DMS53 (cell line): Measurements from ENCODE around the gene LSM11.

Experiments used
- DNase-seq: peaks from one replicate; lab custom pipeline; 2025; lab: John Stamatoyannopoulos, UW

LSM11 gene

DNA sequence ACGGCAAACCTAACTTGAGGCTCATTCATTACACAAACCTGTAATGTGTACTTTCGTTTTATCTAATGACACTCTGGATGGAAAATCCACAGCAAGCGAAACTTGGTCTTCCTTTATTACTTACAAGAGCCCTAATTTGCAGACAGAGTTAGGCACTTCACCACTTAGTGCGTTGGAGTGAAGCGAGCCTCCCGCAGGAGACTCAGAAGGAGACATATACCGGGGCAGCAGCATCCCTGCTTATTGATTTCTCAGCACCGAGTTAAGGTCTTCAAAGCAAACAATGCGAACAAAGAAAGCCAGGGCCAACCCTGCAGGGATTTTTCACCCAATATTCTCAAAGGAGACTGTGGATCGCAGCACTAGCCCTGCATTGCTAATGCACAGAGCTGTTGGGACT is 28.6 kb downstream of the LSM11 start:
- no peak for DNase-seq

DNA sequence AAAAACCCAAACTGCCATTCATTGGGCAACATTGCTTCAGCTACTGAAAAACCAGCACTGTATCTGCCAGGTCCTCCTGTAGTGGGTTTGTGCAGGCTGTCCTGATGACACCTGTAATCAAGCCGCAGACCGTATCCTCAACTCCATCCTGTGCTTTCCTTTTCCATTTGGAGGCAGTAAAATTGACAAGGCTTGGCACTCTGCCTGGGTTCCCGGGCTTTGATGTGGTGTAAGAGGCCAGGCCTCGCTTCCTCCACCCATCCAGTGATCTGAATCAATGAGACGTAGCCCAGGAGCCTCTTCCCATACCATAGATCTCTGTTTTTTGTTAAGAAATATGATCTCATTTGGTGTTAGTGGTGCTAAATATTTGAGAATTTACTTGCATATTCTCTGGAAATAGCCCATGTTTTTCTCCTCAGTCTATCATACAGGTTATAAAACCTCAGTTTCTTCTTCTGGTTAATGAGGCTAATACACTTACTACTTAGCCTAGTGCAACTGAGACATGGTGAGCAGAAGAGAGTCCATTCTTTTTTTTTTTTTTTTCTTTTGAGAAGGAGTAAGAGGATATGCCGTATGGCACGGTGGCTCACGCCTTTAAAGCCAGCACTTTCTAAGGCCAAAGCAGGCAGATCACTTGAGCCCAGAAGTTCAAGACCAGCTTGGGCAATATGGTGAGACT is 34.8 kb downstream of the LSM11 start:
- DNase-seq = peak; percentile 89

GRCh38 chr5:157779221-157779620 is 35.7 kb downstream of the LSM11 start:
- DNase-seq = no peak

- no peak for DNase-seq
Measured at GRCh38 chr5:157785801-157786200, 42.3 kb downstream of the LSM11 start.

GRCh38 chr5:157793301-157793700 is 49.8 kb downstream of the LSM11 start:
- no peak for DNase-seq

DNA sequence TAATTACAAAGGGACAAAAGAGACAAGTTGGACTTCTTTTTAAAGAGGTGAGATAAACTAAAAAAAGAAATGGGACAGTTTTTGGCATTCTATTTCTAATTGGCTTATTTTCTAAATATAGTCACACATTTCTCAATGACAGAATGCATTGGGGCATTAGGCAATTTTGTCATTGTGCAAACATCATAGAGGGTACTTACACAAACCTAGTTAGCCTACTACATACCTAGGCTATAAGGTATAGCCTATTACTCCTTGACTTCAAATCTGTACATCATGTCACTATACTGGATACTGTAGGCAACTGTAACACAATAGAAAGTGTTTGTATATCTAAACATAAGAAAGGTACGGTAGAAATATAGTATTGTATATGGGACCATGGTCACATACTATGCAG is 56.1 kb downstream of the LSM11 start:
- DNase-seq = no peak

GRCh38 chr5:157800137-157800536 is 56.6 kb downstream of the LSM11 start:
- DNase-seq = no peak

- DNase-seq = no peak
Measured at GRCh38 chr5:157802736-157803135, 59.2 kb downstream of the LSM11 start.

GRCh38 chr5:157808043-157808442 is 64.5 kb downstream of the LSM11 start:
- no peak for DNase-seq
